OCI-M2 (cell line): ENCODE results near the gene MOG.

Source experiments
- DNase-seq: peaks from one replicate; lab custom pipeline; 2025; ENCODE audit not compliant: unreplicated experiment; lab: John Stamatoyannopoulos, UW

Gene MOG

GRCh38 chr6:29674008-29674407 lies 17.1 kb downstream of the MOG start:
- no peak for DNase-seq

DNA sequence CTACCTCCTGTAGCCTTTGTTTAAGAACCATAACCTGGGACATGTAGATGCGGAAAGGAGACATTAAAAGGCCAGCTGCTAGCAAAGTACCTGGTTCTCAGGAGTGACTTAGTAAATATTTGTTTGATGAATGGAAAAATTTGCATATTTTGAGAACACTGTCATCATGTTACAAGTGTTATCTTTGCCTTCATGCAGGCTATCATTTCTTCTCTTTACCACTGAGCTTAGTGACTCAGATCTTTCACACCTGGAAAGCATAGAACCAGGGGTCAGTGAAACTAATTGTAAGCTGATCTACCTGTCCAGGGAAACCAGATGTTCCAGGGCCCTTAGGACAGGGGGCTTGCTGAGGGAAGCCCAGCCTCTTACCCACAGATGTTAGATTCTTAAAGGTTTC lies 18.7 kb downstream of the MOG start:
- DNase-seq, result no peak

- DNase-seq, result no peak
Measured at GRCh38 chr6:29676981-29677601, 20.2 kb downstream of the MOG start.

- DNase-seq, result no peak
Measured at GRCh38 chr6:29678114-29678513, 21.2 kb downstream of the MOG start.

GRCh38 chr6:29679962-29680361 lies 23.1 kb downstream of the MOG start:
- DNase-seq, result no peak

GRCh38 chr6:29680416-29680815 lies 23.5 kb downstream of the MOG start:
- no peak for DNase-seq

- DNase-seq, result no peak
Measured at GRCh38 chr6:29680904-29681303, 24.0 kb downstream of the MOG start, which contains the start of gene ZFP57. Gene ZFP57 (minus strand): TSS chr6:29681152. CDS start chr6:29677003, 4,149 bp downstream.

- no peak for DNase-seq
Measured at GRCh38 chr6:29681811-29682210, 24.9 kb downstream of the MOG start.

GRCh38 chr6:29685718-29686326 lies 28.9 kb downstream of the MOG start:
- no peak for DNase-seq

- no peak for DNase-seq
Measured at GRCh38 chr6:29694637-29695036, 37.7 kb downstream of the MOG start.

GRCh38 chr6:29696147-29697125 lies 39.5 kb downstream of the MOG start:
- no peak for DNase-seq

DNA sequence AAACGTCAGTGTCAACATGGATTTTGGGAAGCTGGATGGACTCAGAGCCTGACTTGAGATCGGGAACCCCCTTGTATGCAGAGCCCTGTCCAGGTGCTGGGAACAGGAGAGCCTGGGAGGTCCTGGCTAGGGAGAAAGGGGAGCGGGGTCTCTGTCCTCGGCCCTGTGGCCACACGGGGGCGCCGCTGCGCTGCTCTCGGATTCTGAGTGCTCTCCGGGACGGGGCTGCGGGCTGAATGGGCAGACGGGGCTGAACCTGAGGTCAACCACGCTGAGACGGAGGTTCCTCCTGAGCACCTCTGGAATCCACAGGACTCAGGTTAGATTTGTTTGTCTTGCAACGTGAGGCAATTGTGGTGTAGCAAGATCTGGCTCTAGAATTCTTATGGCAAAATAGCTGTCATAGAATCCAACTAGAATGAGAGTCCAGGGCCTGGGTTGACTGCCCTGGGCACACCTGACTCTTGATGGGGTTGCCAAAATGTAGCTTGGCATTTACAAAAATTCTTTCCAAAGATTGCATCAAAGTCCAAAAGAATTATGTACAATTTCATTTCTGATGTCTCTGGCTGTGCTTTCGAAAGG lies 45.7 kb downstream of the MOG start:
- peak; percentile 13 for DNase-seq

DNA sequence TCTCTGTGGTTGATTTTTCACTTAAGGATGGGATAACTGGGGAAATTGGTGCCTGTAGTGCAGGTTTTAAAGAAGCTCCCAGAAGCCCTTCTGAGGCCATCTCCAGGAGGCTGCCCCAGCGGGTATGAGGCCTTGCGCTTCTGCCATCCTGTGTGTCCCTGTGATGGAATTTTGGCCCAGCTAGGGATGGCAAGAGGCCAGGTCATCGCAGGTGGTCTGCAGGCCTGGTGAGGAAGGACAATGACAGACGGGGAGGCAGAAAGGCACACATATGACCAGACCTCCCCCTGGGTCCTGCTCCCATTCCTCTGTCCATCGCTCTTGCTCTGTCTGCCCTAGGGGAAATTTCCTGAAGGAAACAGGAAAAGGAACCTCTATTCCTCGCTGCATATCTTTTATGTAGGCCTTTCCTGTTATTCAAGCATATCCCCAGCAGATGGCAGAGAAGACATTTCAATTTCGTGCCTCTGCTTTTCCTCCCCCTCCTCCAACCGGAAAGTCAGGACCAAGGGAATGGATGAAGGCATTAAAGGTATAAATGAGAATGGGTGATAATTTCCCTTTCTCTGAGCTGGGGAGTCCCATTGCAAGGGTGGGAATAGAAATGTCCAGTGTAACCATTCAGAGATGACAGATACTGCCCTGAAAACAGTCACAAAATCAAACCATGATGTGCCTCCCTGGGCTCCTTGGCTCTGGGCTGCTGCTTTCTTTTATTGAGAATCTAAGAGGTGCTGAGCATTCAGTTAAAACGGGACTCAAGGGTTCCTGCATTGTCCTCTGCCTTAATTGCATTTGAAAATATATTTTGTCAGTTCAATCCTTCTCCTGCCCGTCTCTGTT lies 48.7 kb downstream of the MOG start:
- no peak for DNase-seq

DNA sequence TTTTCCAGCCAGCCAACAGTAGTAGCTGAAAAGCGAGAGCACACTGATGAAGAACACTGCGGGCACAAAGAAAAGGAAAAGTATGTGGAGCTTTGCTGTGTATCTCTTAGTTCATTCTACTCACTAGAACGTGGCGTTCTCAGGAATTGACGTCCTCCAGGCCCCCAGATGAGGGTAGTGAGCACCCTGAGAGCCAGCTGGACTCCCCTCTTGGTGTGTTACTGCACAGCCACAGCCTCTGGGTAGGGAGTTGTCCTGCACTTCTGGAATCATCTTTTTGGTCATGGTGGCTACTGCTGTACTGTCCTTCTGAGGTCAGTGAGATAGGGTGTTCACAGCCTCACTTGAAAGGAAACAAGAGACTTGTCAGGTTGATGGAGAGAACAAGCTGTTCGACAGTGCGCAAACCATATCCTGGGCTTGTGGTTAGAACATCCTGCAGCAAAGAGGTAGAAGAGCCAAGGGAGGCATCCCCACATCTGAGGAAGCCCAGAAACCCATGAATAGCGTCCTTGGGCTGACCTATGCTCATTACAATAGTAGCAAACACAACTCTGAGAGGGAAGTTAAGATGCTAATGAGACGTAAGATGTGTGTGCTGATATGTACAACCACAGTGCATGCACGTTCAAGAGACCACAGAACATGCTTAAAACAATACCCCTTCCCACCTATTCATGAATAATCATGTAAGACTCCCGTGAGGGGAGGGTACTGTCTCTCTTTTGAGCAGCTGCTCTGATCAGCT lies 51.7 kb downstream of the MOG start:
- DNase-seq, result no peak

DNA sequence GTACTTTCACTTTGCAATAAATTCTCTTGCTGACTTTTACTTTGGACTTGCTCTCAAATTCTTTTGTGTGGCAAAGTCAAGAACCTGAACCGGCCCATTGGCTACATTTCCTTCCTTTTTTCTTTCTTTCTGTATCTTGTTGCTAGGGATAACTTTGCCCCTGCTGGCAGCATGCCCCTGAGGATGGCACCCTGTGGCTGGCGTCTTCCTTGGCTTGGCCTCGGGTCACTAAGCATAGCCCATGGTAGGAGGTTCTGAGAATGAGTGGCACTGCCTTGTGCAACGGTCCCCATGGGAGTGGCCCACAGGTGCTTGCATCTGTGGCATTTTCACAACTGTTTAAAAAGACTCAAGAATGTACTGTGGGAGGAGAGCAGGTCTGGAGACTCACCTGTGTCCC lies 52.3 kb downstream of the MOG start:
- no peak for DNase-seq

GRCh38 chr6:29710281-29710941 lies 53.5 kb downstream of the MOG start:
- no peak for DNase-seq

- no peak for DNase-seq
Measured at GRCh38 chr6:29720863-29721262, 64.0 kb downstream of the MOG start.
